Activated CD8-positive, alpha-beta T cell treated with anti-CD3 and anti-CD28 coated beads for 36 hours (primary cell): ENCODE measurements around the gene SDC1. TPM values are rescaled to one million over a fixed set of nuclear protein-coding genes. Genes with fewer than 3 reads are reported as not detected.
"Not testable (repeated sequence)": the region's sequence is repeated elsewhere in the genome, so short reads cannot be mapped to it uniquely, and the experiment has no call there.

ENCODE experiments used
- ATAC-seq: fragments of 200-7000 bp; cut with Tn5 transposase; one replicate; pipeline ENCODE4 v1.10.0; 2021; ENCODE audit warnings: mild to moderate bottlenecking, moderate library complexity
- CTCF ChIA-PET: fragments of 350-600 bp; sonication (Branson Sonifier 250); formaldehyde crosslinking; loops from one replicate; lab custom pipeline; 2021; ENCODE audit warnings: antibody characterized with exemption; lab: Charles Lee
- POLR2A ChIA-PET: fragments of 350-600 bp; sonication (Branson Sonifier 250); formaldehyde crosslinking; loops from one replicate; lab custom pipeline; 2021; ENCODE audit warnings: antibody characterized with exemption; lab: Charles Lee
- DNase-seq: peaks from one replicate; pipeline ENCODE4 v3.0.0-alpha.2; 2020
- H3K27ac Mint-ChIP-seq: one replicate; pipeline ENCODE4 v1.8.0; 2021; ENCODE audit warnings: mild to moderate bottlenecking, mixed read lengths
- H3K27me3 Mint-ChIP-seq: one replicate; pipeline ENCODE4 v1.8.0; 2021; ENCODE audit warnings: mixed read lengths
- H3K36me3 Mint-ChIP-seq: one replicate; pipeline ENCODE4 v1.8.0; 2021; ENCODE audit warnings: low read depth, mixed read lengths
- H3K4me1 Mint-ChIP-seq: one replicate; pipeline ENCODE4 v1.8.0; 2021; ENCODE audit warnings: low read depth, mixed read lengths
- H3K4me3 Mint-ChIP-seq: one replicate; pipeline ENCODE4 v1.8.0; 2021; ENCODE audit warnings: mild to moderate bottlenecking, moderate library complexity, mixed read lengths
- H3K9me3 Mint-ChIP-seq: one replicate; pipeline ENCODE4 v1.8.0; 2021; ENCODE audit warnings: mixed read lengths
- intact Hi-C: fragments of 100-400 bp; cut with micrococcal nuclease; formaldehyde crosslinking; loops from one replicate; pipeline ENCODE4 v1.10.0; 2022
- total RNA-seq, 2 experiments: library from RNA; stranded (reverse); gene quantifications; one replicate each; pipeline ENCODE4 v1.2.3, GENCODE V29; 2021
- TF ChIP-seq, protein P1 (sequence below): fragments of 200-600 bp; IDR thresholded peaks from one replicate; pipeline ENCODE4 v1.8.0; 2022; ENCODE audit warnings: antibody characterized with exemption, mild to moderate bottlenecking

Gene SDC1
- total RNA-seq, 2 experiments from 2014 or later: 0.11 to 0.14 TPM

DNA sequence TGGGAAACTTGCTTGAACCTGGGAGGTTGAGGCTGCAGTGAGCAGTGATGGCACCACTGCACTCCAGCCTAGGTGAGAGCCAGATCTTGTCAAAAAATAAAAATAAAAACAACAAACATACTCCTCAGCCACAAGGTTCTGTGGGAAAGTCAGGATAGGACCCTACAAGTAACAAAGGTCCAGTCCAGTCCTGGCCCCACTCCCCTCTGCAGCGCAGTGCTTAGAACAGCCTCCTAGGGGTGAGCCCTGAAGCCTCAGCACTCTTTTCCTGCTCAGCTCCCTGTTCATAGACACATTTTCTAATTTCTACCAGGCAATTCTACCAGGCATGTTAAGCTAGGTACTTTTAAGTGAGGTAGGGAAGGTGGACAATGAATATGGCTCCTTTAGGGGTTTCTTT is 22.2 kb upstream of the SDC1 start:
- H3K4me1 Mint-ChIP-seq: peaks cover under 1% of the 10 kb centered on the region
- H3K27me3 Mint-ChIP-seq: no peaks in the 10 kb centered on the region
- TF ChIP-seq, protein P1, sequence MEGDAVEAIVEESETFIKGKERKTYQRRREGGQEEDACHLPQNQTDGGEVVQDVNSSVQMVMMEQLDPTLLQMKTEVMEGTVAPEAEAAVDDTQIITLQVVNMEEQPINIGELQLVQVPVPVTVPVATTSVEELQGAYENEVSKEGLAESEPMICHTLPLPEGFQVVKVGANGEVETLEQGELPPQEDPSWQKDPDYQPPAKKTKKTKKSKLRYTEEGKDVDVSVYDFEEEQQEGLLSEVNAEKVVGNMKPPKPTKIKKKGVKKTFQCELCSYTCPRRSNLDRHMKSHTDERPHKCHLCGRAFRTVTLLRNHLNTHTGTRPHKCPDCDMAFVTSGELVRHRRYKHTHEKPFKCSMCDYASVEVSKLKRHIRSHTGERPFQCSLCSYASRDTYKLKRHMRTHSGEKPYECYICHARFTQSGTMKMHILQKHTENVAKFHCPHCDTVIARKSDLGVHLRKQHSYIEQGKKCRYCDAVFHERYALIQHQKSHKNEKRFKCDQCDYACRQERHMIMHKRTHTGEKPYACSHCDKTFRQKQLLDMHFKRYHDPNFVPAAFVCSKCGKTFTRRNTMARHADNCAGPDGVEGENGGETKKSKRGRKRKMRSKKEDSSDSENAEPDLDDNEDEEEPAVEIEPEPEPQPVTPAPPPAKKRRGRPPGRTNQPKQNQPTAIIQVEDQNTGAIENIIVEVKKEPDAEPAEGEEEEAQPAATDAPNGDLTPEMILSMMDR: no peak
- no peaks in the 10 kb centered on the region for H3K9me3 Mint-ChIP-seq
- intact Hi-C loops: no loop called here
- H3K36me3 Mint-ChIP-seq: peaks cover 45% of the 10 kb centered on the region
- POLR2A ChIA-PET: interaction anchor here (0.6 to 0.9 kb wide), 2 partner anchors 31 to 279 kb away, joined by 3 read pairs; no protein-coding TSS in a partner anchor
- peak overlapping the region; percentile 34 for H3K27ac Mint-ChIP-seq
- DNase-seq (no peak), ATAC-seq (no peak)
- CTCF ChIA-PET: interaction anchor here (1.8 kb wide), 1 partner anchor 79 kb away, joined by 3 read pairs; no protein-coding TSS in a partner anchor
- no peak overlapping the region for H3K4me3 Mint-ChIP-seq

DNA sequence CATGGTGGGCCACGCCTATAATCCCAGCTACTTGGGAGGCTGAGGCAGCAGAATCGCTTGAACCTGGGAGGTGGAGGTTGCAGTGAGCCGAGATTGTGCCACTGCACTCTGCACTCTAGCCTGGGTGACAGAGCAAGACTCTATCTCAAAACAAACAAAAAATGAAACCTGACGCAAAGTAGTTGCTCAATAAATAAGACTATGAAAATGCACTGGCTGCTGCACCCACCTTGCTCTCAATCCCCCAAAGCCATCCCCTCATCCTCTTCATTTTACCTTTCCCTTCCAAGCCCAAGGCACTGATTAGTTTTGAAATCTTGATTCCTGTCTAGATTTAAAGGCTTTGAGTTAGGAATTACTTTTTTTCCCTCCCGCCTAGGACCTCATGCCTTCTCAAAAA is 18.7 kb upstream of the SDC1 start:
- CTCF ChIA-PET, H3K27ac Mint-ChIP-seq, H3K4me3 Mint-ChIP-seq, H3K4me1 Mint-ChIP-seq, DNase-seq, ATAC-seq, H3K9me3 Mint-ChIP-seq, H3K27me3 Mint-ChIP-seq, POLR2A ChIA-PET, intact Hi-C loops: not testable (repeated sequence)
- peaks cover 18% of the 10 kb centered on the region for H3K36me3 Mint-ChIP-seq

DNA sequence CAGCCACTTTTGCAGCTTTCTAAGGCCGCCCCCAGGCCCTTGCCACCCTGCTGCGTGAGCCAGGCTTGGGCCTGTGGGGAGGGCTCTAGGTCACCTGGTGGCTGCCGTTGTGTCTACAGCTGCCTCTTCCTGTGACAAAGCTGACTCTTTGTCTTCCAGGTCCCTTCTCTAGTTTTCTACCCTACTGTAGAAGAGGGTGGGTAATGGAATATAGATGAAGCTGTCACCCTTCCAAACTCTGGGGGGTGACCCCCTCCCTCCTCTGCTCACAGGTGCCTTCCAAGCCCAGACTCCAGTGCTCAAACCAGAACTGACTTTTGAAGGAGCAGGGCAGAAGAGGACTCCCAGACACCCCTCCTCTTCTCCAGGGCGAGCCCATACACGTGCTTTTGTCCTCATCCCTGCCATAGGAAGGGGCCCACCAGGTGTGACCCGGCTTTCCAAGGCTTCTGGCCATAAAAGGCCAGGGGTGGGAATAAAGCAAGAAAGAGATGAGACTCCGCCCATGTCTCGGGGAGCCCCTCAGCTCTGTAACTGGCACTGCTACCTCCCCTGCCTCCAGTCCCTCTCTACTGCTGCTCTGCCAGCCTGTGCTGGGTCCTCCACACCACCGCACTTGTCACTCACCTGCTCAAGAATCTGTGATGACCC is 17.9 kb upstream of the SDC1 start:
- TF ChIP-seq, protein P1: no peak
- DNase-seq (peak; percentile 18), ATAC-seq (peak; percentile 55)
- H3K36me3 Mint-ChIP-seq: peaks cover 12% of the 10 kb centered on the region
- ChIA-PET POLR2A (interaction anchor here (1.1 kb wide), 2 partner anchors 110 to 190 kb away, joined by 3 to 4 read pairs; no protein-coding TSS in a partner anchor), CTCF (interaction anchor here (0.5 to 2.2 kb wide), 11 partner anchors 9 to 168 kb away, joined by 3 to 8 read pairs (median 4); partner anchors contain the start of gene SDC1)
- intact Hi-C loops: no loop called here
- no peaks in the 10 kb centered on the region for H3K9me3 Mint-ChIP-seq
- H3K4me1 Mint-ChIP-seq: peaks cover 4% of the 10 kb centered on the region
- peaks cover 2% of the 10 kb centered on the region for H3K27me3 Mint-ChIP-seq
- H3K4me3 Mint-ChIP-seq: no peak overlapping the region
- no peak overlapping the region for H3K27ac Mint-ChIP-seq

DNA sequence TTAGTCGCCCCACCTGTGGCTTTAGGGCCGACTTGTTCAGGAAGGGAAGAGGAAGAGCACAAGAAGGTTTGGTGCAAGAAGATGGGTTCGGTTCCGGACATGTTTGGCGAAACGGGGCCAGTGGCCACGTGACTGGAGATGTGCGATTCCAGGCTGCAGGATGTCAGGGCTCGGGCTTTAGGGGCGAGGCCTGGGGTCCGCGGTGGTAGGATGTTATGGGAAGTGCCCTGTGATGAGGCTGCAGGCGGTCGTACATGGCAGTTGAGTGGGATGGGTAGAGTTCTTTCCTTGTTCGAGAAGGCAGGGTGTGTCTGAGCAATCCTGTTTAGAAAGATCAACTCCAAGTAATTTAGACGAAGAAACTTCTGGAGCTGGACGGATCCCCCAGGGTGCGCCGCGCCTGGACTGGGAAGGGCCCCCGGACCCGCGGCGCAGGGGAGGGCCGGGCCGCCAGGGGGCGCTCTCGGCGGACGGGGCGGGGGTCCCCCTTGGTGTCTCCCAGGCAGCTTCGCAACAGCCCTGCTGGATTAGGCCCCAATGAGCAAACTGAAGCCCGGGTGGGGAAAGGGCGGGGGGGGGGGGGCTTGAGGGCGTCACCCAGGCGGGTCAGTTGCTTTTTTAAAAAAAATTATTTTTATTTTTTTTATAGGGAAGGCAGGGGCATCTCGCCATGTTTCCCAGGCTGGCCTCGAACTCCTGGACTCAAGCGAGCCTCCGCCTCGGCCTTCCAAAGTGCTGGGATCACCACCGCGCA is 17.2 kb upstream of the SDC1 start:
- TF ChIP-seq, protein P1: peak; percentile 75
- ChIA-PET CTCF (interaction anchor here (0.5 to 2.2 kb wide), 13 partner anchors 10 to 169 kb away, joined by 3 to 8 read pairs (median 4); partner anchors contain the start of gene SDC1), POLR2A (interaction anchor here (1.1 kb wide), 2 partner anchors 111 to 190 kb away, joined by 3 to 4 read pairs; no protein-coding TSS in a partner anchor)
- intact Hi-C loops: no loop called here
- peaks cover 5% of the 10 kb centered on the region for H3K36me3 Mint-ChIP-seq
- ATAC-seq: peak; percentile 74
- H3K27me3 Mint-ChIP-seq: peaks cover 2% of the 10 kb centered on the region
- peak; percentile 43 for DNase-seq
- H3K9me3 Mint-ChIP-seq: no peaks in the 10 kb centered on the region
- peaks cover 4% of the 10 kb centered on the region for H3K4me1 Mint-ChIP-seq
- peak overlapping the region; percentile 47 for H3K4me3 Mint-ChIP-seq
- H3K27ac Mint-ChIP-seq: no peak overlapping the region

DNA sequence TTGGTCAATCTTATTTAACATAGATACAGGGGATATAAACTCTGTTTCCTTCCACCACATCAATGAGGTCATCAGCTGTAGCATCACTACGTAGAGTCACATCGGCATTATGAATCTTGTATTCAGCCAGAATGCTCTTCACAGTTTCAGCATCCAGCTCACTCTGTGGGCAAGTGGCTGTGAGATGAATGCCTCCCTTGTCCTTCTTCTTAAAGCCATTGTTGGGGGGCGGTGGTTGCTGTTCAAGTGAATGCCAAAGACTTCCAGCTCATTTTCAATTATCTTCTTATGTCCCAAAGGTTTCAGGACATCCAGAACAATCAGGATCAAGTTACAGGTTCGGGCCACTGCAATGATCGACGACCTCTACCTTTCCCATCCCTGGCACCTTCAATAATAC is 15.4 kb upstream of the SDC1 start:
- DNase-seq, H3K9me3 Mint-ChIP-seq, H3K27ac Mint-ChIP-seq, intact Hi-C loops, H3K4me1 Mint-ChIP-seq, H3K27me3 Mint-ChIP-seq, H3K36me3 Mint-ChIP-seq, H3K4me3 Mint-ChIP-seq, ATAC-seq: not testable (repeated sequence)
- ChIA-PET POLR2A (interaction anchor here (1.0 kb wide), 1 partner anchor 23 kb away, joined by 3 read pairs; no protein-coding TSS in a partner anchor), CTCF (interaction anchor here (2.5 kb wide), 1 partner anchor 15 kb away, joined by 7 read pairs; the partner anchor contains the start of gene SDC1)
